GM12891 (cell line): ENCODE data around the gene PDLIM1.

ENCODE experiments used
- POLR2A ChIP-seq: IDR thresholded peaks from 2 replicates; pipeline ENCODE4 v1.6.1; 2011; ENCODE audit warnings: low read depth, low read length, control low read depth
- POLR2AphosphoS5 ChIP-seq: IDR thresholded peaks from 2 replicates; pipeline ENCODE4 v1.6.1; 2011; ENCODE audit warnings: low read depth, low read length, control low read depth

DNA sequence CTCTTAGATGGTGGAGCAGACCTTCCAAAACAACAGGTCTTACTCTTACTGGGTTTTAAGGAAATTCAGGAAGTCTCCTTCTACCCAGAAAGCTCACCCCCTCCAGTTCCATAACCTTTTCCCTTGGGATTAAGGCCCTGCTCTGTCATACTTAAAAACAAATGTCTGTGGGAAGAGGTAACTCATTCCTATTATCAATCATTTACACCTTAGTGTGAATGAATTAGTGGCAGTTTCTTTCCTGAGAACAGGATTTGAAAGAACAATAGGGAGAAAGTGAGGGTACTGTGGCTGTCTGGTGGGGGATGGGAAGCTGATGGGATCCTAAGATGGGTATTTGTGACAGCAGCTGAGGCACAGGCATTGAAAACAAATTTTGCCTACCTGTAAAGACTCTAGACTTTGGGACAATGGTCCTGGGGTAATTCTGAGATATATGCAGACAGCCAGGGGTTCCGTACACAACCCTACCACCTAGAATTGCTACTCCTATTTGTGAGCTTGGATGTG lies 22.2 kb upstream of the PDLIM1 start:
- TF ChIP-seq POLR2A (no peak), POLR2AphosphoS5 (no peak)
